Measurements from ENCODE around the gene THEMIS2.
"Not testable (repeated sequence)": the region's sequence is repeated elsewhere in the genome, so short reads cannot be mapped to it uniquely, and the experiment has no call there.

Gene THEMIS2

DNA sequence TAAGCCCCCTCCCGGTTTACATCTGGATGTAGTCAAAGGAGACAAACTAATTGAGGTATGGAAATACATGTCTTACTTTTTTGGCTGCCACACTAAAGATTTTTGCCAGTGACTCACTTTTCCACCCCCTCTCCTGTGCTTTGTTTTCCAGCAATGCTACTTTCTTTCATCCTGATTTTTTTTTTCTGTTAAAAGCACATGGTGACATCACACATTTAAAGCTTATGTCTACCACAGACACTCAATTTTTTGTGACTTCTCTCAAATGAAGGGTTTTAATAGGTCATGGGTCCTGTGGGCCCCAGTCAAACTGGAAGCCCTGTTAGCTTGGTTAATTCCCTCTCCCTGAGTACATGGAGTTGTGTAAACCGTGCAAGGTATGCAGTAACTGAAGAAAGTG lies 39.6 kb upstream of the THEMIS2 start:
- DNase-seq (ENCODE audit: low read depth), result no peak
- no peak overlapping the region for H3K4me3 ChIP-seq (ENCODE audit: low read depth, low read length)
- TF ChIP-seq, protein P1, sequence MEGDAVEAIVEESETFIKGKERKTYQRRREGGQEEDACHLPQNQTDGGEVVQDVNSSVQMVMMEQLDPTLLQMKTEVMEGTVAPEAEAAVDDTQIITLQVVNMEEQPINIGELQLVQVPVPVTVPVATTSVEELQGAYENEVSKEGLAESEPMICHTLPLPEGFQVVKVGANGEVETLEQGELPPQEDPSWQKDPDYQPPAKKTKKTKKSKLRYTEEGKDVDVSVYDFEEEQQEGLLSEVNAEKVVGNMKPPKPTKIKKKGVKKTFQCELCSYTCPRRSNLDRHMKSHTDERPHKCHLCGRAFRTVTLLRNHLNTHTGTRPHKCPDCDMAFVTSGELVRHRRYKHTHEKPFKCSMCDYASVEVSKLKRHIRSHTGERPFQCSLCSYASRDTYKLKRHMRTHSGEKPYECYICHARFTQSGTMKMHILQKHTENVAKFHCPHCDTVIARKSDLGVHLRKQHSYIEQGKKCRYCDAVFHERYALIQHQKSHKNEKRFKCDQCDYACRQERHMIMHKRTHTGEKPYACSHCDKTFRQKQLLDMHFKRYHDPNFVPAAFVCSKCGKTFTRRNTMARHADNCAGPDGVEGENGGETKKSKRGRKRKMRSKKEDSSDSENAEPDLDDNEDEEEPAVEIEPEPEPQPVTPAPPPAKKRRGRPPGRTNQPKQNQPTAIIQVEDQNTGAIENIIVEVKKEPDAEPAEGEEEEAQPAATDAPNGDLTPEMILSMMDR (IDR thresholded peaks at IDR 0.05; ENCODE audit: control insufficient read depth, extremely low read depth, insufficient read depth), result no peak

DNA sequence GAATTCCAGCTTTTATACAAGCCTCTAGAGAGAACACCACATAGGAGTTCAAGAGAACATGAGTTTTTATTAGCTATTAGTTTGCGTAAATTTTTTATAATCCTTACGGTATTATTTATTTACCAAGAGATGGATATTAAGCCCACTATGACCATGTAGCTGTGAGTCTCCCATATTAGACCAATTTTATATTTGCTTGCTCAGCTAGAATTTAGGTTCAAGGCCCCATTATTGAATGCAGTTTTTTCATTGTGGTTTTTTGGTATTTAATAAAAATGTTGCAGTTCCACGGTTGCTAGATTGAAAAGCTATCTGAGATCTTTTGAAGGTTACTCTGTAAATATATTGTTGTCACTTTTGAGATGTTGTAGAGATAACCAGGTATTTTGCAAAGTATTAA lies 38.9 kb upstream of the THEMIS2 start:
- H3K4me3 ChIP-seq (ENCODE audit: low read depth, low read length), result no peak overlapping the region
- DNase-seq (ENCODE audit: low read depth), result no peak
- TF ChIP-seq, protein P1 (IDR thresholded peaks at IDR 0.05; ENCODE audit: control insufficient read depth, extremely low read depth, insufficient read depth), result no peak

DNA sequence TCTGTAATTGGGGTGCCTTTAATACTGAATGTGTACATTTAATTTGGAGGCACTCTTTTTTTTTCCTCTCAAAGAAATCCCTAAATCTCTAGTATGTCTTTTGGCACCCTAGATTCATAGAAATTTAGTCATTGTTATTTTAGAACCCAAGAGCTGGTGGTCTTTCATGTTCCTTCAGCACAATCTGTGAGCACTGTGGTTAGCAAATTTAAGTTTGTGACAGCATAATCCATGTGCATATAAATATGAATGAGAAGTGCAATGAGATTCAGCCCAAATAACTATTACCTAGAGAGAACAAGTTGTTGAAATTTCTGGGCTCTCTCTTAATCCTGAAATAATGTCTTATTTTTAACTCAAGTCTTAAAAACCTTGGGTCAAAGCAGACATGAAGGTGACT lies 37.3 kb upstream of the THEMIS2 start:
- TF ChIP-seq, protein P1 (IDR thresholded peaks at IDR 0.05; ENCODE audit: control insufficient read depth, extremely low read depth, insufficient read depth), result no peak
- no peak for DNase-seq (ENCODE audit: low read depth)
- no peak overlapping the region for H3K4me3 ChIP-seq (ENCODE audit: low read depth, low read length)

DNA sequence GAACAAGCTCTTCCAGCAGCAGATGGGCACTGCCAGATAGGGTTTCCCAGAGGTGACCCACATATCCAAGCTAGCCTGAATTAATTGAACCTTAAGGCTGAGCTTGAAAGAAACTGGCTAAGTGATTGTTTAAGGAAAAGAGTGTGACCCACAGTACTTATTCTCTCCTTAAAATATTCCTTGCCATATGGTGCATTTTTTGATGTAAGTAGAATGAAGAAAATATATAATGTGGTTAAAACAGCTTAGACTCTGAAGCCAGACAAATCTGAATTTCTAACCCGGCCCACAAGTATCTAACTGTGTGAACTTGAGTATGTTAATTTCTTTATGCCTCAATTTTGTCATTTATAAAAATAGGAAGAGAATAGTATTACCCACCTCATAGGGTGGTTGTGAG lies 36.8 kb upstream of the THEMIS2 start:
- H3K4me3 ChIP-seq (ENCODE audit: low read depth, low read length), result no peak overlapping the region
- TF ChIP-seq, protein P1 (IDR thresholded peaks at IDR 0.05; ENCODE audit: control insufficient read depth, extremely low read depth, insufficient read depth), result no peak
- DNase-seq (ENCODE audit: low read depth), result no peak

DNA sequence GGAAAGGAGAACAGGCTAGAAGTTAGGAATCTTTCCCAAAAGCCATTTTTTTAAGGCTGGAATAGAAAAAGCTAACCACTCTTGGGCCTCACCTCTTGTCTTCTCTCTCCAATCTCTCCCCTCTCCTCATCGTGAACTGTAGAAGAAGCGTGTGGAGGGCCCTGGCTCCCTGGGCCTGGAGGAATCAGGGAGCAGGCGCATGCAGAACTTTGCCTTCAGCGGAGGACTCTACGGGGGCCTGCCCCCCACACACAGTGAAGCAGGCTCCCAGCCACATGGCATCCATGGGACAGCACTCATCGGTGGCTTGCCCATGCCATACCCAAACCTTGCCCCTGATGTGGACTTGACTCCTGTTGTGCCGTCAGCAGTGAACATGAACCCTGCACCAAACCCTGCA lies 22.4 kb upstream of the THEMIS2 start:
- no peak overlapping the region for H3K4me3 ChIP-seq (ENCODE audit: low read depth, low read length)
- no peak for DNase-seq (ENCODE audit: low read depth)
- TF ChIP-seq, protein P1 (IDR thresholded peaks at IDR 0.05; ENCODE audit: control insufficient read depth, extremely low read depth, insufficient read depth), result no peak

DNA sequence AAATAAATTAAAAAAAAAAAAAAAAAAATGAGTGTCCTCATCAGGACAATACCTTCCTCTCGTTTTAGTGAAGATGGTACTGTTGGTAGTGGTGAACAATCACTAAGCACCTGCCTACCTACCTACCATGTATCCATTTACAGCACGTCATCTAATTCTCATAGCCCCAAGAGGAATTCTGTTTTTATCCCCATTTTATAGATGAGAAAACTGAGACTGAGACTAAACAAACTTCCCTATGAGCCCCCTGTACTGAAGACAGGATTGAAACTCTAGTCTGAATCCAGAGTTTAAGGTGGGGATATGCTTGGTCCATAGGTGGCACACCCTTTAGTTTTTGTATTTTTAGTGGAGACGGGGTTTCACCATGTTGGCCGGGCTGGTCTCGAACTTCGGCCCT lies 17.3 kb upstream of the THEMIS2 start:
- H3K4me3 ChIP-seq (ENCODE audit: low read depth, low read length), result no peak overlapping the region
- TF ChIP-seq, protein P1 (IDR thresholded peaks at IDR 0.05; ENCODE audit: control insufficient read depth, extremely low read depth, insufficient read depth), result no peak
- no peak for DNase-seq (ENCODE audit: low read depth)

DNA sequence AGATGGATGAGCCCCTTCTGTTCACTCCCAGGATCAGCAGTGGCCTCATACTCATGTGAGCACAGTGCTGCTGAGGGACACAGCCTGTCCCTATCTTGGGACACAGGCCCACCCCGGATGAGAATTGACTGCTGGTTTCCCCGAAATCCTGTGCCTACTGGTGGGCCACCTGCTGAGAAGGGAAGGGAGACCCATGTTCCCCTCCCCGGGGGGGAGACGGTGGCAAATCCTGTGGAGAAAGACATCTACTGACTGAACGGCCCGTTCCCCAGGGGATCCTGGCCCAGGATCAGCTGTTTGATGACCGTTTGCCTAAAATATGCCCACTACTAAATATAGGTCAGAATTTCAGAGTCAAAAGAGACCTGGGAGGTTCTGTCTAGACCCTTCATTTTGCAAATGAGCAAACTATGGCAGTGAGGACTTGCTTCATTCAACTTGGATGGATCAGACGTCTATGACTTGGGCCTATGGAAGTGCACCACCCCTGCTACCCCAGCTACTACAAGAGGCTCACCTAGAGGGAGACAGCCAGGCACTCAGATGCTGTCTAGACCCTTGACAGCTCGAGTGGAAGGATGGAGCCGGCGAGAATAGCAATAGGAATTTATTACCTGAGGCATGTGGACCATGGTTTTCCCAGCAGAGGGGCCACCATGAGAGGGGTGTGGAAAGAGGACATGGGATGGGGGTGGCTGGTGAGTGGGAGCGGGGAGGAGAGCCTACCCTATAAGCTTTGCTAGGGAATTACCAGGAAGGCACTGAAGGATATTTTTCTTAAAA lies 15.6 kb upstream of the THEMIS2 start:
- no peak overlapping the region for H3K4me3 ChIP-seq (ENCODE audit: low read depth, low read length)
- TF ChIP-seq, protein P1 (IDR thresholded peaks at IDR 0.05; ENCODE audit: control insufficient read depth, extremely low read depth, insufficient read depth), result no peak
- DNase-seq (ENCODE audit: low read depth), result no peak

DNA sequence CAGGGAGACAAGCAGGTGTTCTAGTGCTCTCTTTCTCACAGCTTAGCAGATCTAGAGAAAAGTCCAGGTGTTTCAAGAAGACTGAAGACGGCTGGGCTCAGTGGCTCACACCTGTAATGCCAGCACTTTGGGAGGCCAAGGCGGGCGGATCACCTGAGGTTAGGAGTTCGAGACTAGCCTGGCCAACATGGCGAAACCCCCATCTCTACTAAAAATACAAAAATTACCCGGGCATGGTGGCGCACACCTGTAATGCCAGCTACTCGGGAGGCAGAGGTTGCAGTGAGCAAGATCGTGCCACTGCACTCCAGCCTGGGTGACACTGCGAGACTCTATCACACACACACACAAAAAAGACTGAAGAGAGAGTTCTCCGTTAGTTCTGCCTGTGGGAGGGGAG lies 14.8 kb upstream of the THEMIS2 start:
- not testable (repeated sequence) for H3K4me3 ChIP-seq (ENCODE audit: low read depth, low read length); DNase-seq (ENCODE audit: low read depth)
